Kidney glomerular epithelial cell (primary cell): ENCODE results near the gene EGFR.

Experiments used
- DNase-seq: peaks from one replicate; lab custom pipeline; 2025; lab: John Stamatoyannopoulos, UW

EGFR gene

DNA sequence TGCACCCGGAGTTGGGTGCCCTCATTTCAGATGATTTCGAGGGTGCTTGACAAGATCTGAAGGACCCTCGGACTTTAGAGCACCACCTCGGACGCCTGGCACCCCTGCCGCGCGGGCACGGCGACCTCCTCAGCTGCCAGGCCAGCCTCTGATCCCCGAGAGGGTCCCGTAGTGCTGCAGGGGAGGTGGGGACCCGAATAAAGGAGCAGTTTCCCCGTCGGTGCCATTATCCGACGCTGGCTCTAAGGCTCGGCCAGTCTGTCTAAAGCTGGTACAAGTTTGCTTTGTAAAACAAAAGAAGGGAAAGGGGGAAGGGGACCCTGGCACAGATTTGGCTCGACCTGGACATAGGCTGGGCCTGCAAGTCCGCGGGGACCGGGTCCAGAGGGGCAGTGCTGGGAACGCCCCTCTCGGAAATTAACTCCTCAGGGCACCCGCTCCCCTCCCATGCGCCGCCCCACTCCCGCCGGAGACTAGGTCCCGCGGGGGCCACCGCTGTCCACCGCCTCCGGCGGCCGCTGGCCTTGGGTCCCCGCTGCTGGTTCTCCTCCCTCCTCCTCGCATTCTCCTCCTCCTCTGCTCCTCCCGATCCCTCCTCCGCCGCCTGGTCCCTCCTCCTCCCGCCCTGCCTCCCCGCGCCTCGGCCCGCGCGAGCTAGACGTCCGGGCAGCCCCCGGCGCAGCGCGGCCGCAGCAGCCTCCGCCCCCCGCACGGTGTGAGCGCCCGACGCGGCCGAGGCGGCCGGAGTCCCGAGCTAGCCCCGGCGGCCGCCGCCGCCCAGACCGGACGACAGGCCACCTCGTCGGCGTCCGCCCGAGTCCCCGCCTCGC, at the start of gene EGFR:
TSS of gene EGFR (plus strand) at position 657 of the 830 bp plus-strand sequence. CDS start 261 bp downstream, outside the sequence.
- DNase-seq, result peak; percentile 32

DNA sequence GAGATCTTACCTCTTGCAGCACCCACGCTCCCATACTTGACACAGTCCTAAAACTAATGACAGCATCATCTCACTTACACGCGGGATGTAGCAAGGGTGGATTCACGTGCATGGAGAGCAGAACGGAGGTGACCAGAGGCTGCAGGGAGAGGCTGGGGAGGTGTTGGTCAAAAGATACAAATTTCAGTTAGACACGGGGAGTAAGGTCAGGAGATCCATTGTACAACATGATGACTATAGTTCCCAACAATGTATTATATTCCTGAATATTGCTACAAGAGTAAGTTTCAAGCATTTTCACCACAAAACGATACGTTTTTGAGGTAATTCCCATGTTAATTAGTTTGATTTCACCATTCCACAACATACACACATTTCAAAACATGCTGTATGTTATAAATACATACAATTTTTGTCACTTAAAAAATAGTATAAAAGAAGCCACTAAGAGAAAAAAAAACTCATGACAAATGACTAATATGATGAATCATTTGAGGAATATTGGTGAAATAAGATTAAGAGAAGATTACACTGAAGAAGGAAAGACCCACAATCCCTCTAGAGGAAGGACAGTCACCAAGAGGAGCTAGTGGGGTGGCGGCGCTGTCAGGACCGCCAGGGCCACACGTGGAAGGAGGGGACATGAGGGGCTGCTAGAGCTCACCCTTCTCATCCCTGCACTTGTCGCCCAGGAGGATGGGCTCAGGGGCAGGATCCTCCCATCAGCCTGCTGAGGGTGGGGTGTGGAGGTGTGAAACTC, 49.4 kb upstream of the EGFR start:
- no peak for DNase-seq

DNA sequence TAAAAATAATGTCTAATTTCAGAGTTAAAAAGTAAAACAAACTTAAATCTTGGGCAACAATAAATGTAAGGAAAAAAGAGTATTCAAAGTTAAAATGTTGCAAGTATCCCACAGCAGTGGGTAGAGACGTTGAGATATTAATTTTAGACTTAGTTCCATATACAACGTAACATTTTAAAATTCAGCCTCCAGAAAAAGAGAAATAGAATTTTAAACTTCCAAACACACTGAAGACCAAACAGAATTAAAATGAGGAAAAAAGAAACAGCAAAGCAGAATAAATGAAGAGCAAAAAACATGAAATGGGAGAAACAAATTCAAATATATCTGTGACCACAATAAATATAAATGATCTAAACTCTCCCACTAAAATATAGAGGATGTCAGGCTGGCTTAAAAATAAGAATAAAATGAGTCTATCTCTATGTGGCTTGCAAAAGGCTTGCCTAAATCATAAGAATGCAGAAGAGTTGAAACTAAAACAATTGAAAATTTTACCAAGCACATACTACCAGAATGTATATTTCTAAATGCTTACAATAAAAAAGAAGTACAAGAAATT, 46.0 kb upstream of the EGFR start:
- DNase-seq, result no peak

DNA sequence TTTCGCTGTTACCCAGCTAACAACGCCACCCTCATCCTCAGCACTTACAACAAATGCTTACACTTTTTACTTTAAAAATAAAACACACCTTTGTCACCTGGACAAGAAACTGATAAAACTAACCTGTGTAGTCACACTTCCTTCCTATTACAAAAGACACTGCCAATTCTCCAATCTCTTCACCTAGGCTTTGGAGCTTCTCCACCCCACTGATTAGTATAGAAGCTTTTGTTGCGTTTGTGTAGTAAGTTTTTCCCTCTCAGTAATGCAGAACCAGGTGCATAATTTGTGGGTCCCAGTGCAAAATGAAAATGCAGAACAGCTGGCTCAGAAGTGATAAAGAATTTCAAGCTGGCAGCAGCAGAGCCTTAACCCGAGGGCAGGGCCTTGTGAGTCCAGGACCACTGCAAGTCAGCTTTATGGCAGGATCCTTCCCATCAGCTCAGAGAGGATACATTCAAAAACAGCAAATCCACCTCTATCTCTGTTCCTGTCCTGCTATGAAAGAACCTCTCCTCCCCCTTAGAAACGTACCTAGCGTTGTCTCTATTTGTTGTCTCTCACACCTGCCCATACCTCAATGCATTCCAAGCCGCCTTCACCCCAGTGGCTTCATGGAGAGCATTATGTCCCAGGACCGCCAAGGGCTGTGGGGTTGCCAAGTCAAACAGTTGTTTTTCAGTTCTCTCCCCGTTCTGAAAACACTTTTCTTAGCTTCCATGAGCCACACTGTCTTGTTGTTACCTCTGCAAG, 40.3 kb upstream of the EGFR start:
- no peak for DNase-seq

DNA sequence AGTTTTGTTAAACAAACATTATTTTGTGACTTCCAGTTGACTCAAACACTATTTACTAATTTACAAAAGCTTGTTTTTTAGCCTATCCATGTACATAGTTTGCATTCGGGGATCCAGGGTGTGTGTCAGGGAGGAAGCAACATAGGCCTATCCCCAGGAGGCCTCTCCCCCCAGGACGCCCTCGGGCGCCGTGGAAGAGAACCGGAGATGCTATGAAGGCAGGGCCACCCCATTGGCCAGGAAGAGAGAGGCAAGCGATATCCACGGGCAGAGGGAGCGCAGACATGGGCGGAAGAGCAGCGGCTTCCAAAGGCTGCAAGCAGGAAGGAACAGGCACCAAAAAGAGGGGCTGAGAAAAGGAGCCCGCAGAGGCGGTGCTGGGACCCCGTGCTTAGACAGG, 38.3 kb upstream of the EGFR start:
- no peak for DNase-seq

DNA sequence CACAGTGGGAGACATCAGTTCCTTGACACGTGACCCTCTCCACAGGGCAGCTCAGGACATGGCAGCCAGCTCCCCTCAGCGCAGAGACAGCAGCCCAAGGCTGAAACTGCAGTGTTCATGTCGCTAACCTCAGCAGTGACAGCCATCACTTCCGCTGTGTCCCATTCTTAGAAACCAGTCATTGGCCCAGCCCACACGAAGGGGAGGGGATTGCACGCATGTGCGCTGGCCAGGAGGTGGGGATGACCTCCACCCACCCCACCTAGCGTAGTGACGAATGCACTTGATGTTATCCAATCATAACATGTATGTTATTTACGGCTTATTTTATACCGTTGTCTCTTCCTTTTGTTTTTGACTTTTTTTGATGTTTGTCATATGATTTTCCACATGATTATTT, 36.9 kb upstream of the EGFR start:
- DNase-seq, result no peak

DNA sequence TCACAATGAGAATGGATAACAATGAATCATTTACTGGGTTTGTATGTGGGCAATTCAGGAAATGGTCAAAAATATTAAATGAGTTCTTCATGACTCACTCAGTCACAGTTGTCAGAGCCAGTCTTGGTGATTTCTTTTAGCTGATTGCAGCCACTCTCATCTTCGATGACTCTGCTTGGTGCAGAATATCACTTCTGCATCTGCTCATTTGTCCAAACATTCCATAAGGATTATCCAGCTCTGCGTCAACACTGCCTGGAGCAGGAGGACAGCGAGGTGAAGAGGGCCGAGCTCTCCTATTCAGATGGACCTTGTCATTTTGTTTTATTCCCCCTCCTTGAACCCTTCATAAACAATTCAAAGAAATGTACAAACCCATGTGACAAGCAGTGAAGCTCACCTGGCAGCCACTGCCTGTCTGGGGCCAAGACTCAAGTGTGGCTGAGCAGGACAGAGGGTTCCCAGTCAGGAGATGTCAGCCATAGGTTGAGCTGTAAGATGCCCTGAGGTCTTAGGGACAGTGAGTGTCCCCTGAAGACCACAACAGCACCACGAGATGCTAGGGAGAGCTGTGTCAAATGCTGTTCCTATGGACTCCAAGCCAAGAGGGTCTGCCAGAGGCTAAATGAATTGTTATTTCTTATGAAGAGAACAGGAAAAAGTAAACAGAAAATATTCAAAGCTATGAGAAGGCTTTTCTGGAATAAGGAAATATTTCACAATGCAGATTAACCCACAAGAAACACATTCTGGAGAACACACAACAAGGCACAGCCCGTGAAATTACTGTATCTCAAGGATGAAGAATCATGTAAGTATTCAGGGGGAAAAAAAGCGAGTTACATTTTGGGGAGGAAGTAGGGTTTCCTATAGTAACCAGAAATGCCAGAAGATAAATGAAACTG, 33.1 kb upstream of the EGFR start:
- peak; percentile 76 for DNase-seq

DNA sequence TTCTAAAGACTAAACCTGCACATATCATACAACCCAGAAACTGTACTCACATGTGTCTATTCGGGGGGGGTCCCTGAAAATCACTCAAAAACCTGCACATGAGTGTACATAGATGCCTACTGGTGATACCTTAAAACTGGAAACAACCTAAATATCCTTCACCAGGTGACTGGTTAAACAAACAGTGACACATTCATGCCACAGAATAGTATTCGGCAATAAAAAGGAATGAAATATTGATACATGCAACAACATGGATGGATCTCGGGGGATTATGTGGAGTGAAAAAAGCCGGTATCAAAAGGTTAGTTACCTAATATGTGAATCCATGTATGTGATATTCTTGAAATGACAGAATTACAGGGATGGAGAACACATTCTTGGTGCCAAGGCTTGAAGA, 32.1 kb upstream of the EGFR start:
- DNase-seq, result no peak

DNA sequence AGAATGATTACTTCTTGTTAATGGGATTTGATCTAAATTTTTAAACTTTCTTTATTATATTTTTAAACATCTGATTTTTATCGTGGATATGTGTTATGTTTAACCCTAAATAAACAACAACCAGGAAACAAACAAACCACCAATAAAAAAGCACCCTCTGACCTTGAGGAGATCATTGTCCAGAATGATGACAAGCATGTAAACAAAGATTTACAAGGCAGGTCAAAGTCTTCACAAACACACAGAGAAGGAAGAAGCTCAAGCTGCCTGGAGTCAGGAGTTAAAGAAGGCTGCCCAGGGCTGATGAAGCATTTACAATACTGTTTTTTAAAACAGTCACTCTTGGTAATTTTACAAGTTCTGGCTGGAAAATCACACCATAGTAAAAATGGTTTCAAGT, 31.0 kb upstream of the EGFR start:
- no peak for DNase-seq

DNA sequence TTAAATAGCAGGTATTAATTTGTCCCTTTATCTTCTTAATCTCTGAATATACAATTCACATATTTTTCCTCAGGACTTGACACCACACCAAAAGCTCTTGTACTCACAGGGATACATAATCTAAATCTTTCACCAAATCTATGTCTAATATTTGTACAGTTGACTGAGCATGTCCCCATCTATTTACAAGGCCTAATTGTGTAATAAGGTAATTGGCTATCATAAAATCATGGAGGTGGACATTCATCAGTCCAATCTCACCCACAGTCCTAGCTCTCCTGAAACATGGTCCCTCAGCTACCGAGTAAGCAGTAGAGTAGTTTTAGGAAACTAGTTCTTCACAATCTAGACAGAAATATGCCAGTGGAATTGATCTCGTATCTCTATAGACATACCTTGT, 30.3 kb upstream of the EGFR start:
- no peak for DNase-seq

DNA sequence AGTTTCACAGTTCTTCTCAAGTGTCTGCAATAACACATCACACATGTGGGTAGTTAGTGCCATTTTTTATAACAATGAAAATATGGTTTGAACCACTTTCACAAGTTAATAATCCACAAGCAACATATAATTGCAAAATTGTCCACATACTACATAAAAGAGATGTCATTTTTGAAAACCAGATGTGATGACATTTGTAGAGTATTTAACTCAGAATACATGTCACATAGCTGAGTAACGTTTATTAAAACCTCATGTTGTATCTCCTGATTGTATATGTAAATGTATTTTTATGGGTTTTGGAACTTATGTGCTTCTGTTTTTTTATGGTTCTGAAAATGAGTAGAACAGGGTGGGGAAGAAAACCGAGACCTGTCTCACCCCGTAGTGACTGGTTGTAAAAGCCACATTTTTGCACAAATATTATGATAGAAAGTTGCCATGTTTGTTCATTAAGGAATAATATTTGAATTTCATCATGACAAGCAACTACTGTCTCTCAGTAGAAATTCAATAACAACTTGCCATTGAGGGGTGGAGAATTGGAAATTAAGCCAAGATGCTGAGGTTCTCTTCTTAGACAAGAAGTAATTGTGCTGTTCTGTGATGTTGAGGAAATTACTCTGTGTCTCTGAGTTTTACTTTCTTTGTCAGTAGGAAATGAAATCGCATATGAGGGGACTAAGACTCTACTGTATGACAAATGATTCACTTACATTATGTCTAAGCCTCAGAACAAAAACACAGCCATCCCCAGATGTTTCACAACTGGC, 29.2 kb upstream of the EGFR start:
- DNase-seq, result no peak

DNA sequence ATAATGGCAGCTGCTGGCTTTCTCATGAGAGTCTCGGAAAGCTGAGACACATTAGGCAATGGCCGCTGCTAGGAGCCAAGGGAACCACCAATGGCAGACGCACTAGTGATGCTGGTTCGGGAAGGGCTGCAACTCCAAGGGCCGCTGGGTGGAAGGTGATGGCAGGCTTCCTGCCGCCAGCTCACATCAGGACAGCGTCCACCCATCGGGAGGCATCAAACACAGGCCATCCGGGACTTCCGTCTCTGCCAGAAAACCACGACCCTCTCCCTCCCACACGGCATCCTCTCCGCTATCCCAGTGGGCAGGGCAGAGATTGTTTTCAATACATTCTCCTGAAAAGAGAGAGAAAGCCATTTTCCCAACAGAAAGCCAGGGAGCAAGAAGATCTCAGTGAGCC, 27.5 kb upstream of the EGFR start:
- DNase-seq, result no peak

DNA sequence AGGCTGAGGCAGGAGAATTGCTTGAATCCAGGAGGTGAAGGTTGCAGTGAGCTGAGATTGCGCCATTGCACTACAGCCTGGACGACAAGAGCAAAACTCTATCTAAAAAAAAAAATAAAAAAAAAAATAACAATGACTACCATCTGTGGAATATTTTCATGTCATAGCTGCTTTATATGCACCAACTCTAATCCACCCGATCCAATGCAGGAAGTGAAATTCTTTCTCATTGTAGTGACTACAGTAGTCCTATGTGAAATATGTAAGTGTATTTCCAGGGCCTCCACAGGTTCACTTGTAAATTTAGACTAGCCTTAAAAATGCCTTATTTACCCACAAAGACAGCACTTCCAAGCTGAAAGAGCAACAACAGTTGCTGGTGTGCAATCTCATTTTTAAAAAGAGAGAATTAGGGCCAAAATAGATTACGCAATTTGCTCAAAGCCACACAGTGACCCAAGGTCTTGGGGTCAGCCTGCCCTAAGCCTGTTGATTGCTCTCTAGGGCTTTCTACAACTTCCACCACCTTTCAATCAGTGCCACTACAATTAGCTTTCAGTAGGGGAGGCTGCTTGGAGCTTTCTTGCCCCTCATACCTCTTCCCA, 25.8 kb upstream of the EGFR start:
- no peak for DNase-seq

DNA sequence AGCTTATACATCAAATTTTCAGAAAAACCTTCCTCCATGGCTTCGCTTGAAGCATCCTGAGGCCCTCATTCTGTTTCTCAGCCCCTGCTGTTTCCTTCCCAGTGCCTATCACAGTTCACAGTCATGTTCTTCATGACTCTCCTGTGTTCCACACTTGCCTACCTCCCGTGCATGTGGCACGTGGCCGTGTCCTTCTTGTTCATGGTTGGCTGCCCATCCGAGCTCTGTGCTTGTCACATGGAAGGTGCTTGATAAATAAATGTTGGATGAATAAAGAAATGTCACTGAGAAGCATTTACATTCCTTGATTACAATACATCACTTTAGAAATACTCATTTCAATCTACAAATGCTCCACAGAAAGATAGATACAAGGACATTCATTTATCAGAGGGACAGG, 23.7 kb upstream of the EGFR start:
- DNase-seq, result no peak

DNA sequence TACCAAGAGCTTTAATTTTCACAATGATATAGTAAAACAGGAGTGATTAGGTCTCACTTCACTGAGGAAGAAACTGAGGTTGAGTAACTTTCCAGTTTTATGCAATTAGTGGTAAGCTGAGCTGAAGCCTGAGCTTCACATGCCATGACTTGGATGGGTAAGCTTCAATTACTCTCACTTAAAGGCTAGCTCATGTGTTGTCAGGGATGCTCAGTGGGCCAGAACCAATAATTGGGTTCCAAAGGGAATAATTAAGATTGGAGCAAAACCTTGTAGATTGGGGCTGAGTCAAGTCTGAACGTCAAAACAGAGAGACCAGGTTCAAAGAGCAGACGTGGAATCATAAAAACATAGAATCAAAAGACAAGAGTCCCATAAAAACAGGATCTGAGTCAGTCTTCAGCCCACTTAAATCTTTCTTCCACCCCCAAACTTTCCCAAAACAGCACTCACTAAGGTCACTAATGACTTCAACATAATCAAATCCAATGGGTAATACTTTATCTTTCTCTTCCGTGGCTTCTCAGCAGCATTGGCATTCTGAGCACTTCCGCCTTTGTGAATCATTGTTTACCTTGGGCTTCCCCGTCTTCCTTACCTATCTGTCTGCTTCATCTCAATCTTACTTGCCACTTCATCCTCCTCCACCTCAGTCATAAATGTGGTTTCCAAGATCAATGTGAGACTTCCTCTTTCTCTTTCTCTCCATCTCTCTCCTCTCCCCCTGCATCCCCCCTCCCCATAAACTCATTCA, 23.0 kb upstream of the EGFR start:
- peak; percentile 82 for DNase-seq

DNA sequence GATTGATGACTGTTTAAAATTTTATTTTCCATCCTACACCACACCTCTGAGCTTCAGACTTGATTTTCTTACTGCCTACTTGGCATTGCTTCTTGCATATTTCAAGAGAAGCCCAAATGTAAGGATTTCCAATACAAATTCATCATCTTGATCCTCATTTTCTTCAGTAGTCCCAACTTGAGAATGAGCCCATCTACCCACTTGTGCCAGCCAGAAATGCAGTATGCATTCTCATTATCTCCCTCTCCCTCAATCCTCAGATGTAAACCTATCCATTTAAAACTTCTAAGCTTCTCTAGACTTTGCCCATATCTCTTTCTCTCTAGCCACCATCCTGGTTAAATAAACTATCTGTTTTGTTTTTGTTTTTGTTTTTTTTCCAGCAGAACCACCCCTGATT, 22.4 kb upstream of the EGFR start:
- DNase-seq, result no peak

DNA sequence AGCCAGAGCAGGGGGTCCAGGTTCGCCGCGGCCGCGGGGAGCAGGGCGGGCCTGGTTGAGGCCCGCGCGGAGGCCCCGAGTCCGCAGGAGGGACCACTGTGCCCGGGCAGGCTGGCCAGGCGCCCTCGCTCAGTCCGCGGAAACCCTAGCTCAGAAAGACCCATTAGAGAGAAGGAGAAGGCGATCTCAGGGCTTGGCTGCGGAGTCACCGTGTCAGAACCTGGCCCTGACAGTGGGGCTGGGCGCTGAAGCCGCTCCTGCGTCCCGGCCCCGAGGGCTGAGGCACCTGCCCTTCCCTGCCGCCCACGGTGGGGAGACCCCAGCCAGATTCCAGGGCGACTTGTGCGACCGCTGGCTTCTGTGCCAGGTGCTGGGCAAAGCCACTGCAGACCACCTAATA, 14.2 kb upstream of the EGFR start:
- no peak for DNase-seq

DNA sequence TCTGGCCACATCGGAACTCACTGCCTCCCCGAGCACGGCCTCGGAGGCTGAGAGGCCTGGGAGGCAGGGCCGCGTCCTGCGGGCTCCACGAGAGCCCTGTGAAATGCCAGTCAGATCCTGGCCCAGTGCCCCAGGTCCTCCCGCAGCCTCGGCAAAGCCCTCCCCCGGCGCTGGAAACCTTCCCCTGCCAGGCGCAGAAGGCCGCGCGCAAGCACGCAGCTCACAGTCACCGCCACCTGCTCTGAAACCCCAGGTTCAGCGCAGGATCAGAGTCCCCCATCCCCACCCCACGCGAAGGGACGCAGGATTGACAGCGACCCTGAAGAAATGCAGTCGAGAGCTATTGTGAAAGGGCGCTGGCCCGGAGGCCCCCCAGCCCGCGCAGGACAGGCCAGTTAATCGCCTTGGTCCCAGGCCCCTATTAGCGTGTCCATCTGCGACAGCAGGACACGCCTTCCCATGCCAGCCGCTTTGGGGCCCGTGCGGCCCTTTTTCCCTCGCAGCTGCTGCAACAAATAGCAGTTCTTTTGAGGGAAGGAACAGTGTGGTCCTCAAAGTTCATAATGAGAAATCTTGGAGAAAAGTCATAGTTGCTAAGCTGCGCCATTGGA, 13.5 kb upstream of the EGFR start:
- no peak for DNase-seq

DNA sequence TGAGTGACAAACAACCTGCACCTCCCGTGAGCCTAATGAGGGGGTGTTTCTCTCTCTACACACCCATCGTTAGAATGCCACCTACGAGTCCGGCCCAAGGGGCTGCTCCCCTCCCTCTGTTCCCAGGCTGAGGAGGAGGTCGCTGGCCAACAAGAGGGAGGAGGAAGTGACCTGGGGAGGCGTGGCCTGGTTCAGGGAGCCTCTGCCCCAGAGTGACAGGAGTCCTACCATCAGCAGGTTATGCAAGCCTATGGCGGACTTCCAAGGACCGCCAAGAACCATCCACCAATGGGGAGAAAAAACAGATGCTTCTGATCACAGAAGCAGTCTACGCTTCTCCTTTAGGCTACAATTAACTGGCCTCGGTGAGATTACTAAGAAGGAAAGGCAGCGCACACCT, 12.3 kb upstream of the EGFR start:
- DNase-seq, result no peak
